HCT116 (cell line): ENCODE data around the gene NPDC1. TPM values are rescaled to one million over a fixed set of nuclear protein-coding genes. Genes with fewer than 3 reads are reported as not detected.

ENCODE experiments used
- ATAC-seq: fragments of 200-7000 bp; cut with Tn5 transposase; 2 replicates; pipeline ENCODE4 v1.9.1; 2020; ENCODE audit warnings: mild to moderate bottlenecking, moderate library complexity
- BruUV-seq: library from RNA; stranded (reverse); fragments of 400-500 nt; replicated peaks from 2 replicates; lab custom pipeline; 2021; lab: Mats Ljungman, UMichigan
- CTCF ChIA-PET: fragments of 300-600 bp; sonication (Branson Sonifier 250); formaldehyde crosslinking; loops from one replicate; lab custom pipeline; 2021; ENCODE audit warnings: antibody characterized with exemption; lab: Charles Lee
- POLR2A ChIA-PET: fragments of 300-600, 350-600 bp; sonication (Branson Sonifier 250); formaldehyde crosslinking; loops from one replicate; lab custom pipeline; 2021; ENCODE audit warnings: antibody characterized with exemption; lab: Charles Lee
- RAD21 ChIA-PET, 2 experiments: fragments of 300-600 bp; sonication (Branson Sonifier 250); formaldehyde crosslinking; loops; one replicate each; lab custom pipeline; 2023; ENCODE audit warnings: low total read pairs in 2 of 2; ENCODE audit not compliant: uncharacterized antibody in 2 of 2, unreplicated experiment in 2 of 2, low non-redundant PET in 1 of 2; lab: Charles Lee
- DNase-seq: peaks from one replicate; pipeline ENCODE4 v3.0.0-alpha.2; 2010; ENCODE audit warnings: low read depth, low spot score
- H2AFZ ChIP-seq: fragments of 200-600 bp; shearing (Covaris generic), sonication (generic); 2 replicates; pipeline ENCODE4 v1.6.1; 2017; ENCODE audit warnings: low read depth, mixed run types, mixed read lengths, antibody characterized with exemption, low read length; ENCODE audit not compliant: poor library complexity, severe bottlenecking
- H3K27ac ChIP-seq: 2 replicates; pipeline ENCODE4 v1.5.1; 2012; ENCODE audit warnings: low read depth, low read length
- H3K27me3 ChIP-seq: fragments of 200-600 bp; sonication (generic); 2 replicates; pipeline ENCODE4 v1.6.1; 2016; ENCODE audit warnings: mixed run types, low read length, mixed read lengths; ENCODE audit not compliant: insufficient read depth
- H3K36me3 ChIP-seq, 2 experiments: fragments of 200-500 bp in 1 of 2; fragments of 200-600 bp in 1 of 2; sonication (Bioruptor generic) in 1 of 2; sonication (generic) in 1 of 2; 2 replicates each; pipeline versions ENCODE4 v1.5.1 to v1.6.1; 2014 to 2016; ENCODE audit warnings: low read length in 2 of 2, inconsistent platforms in 1 of 2, mixed read lengths in 1 of 2, mixed run types in 1 of 2; ENCODE audit not compliant: insufficient read depth in 2 of 2, control insufficient read depth in 1 of 2
- H3K4me1 ChIP-seq, 2 experiments: fragments of 200-600 bp in 1 of 2; sonication (generic) in 1 of 2; 2 replicates each; pipeline versions ENCODE4 v1.5.1 to v1.6.1; 2012 to 2017; ENCODE audit warnings: low read length in 2 of 2, inconsistent platforms in 1 of 2, mild to moderate bottlenecking in 1 of 2, mixed read lengths in 1 of 2, mixed run types in 1 of 2, moderate library complexity in 1 of 2; ENCODE audit not compliant: insufficient read depth in 2 of 2, control insufficient read depth in 1 of 2
- H3K4me2 ChIP-seq: fragments of 200-600 bp; sonication (generic); 2 replicates; pipeline ENCODE4 v1.6.1; 2017; ENCODE audit warnings: mixed run types, low read length, mixed read lengths
- H3K4me3 ChIP-seq, 2 experiments: fragments of 200-600 bp in 1 of 2; sonication (generic) in 1 of 2; replicated peaks in 1 of 2; 2 replicates each; pipeline ENCODE4 v1.5.1; 2011 to 2016; ENCODE audit warnings: low read length in 2 of 2, control low read depth in 1 of 2, low read depth in 1 of 2, mild to moderate bottlenecking in 1 of 2, mixed read lengths in 1 of 2, mixed run types in 1 of 2
- H3K79me2 ChIP-seq: fragments of 200-600 bp; sonication (generic); 2 replicates; pipeline ENCODE4 v1.6.1; 2017; ENCODE audit warnings: mild to moderate bottlenecking, mixed run types, low read length, moderate library complexity, mixed read lengths; ENCODE audit not compliant: insufficient read depth
- H3K9ac ChIP-seq: fragments of 200-600 bp; sonication (generic); 2 replicates; pipeline ENCODE4 v1.6.1; 2016; ENCODE audit warnings: low read length, mixed read lengths
- H3K9me2 ChIP-seq: fragments of 200-600 bp; sonication (generic), shearing (Covaris generic); 2 replicates; pipeline ENCODE4 v1.6.1; 2017; ENCODE audit warnings: mixed run types, mild to moderate bottlenecking, moderate library complexity; ENCODE audit not compliant: insufficient read depth
- H3K9me3 ChIP-seq, 2 experiments: fragments of 200-500 bp in 1 of 2; fragments of 200-600 bp in 1 of 2; sonication (Bioruptor generic) in 1 of 2; sonication (generic) in 1 of 2; 2 replicates each; pipeline ENCODE4 v1.6.1; 2014 to 2017; ENCODE audit warnings: low read length in 2 of 2, mixed read lengths in 2 of 2, inconsistent platforms in 1 of 2, low read depth in 1 of 2, mild to moderate bottlenecking in 1 of 2, mixed run types in 1 of 2, moderate library complexity in 1 of 2; ENCODE audit not compliant: control insufficient read depth in 1 of 2, insufficient read depth in 1 of 2
- H4K20me1 ChIP-seq: fragments of 200-600 bp; sonication (generic), shearing (Covaris generic); 2 replicates; pipeline ENCODE4 v1.6.1; 2017; ENCODE audit warnings: mixed run types, mild to moderate bottlenecking, moderate library complexity; ENCODE audit not compliant: insufficient read depth
- CTCF ChIP-seq, 3 experiments: fragments of 200-600 bp in 1 of 3; sonication (generic) in 1 of 3; IDR thresholded peaks in 2 of 3; conservative IDR thresholded peaks in 1 of 3; 2 replicates each; pipeline ENCODE4 v1.5.1; 2012 to 2017; ENCODE audit warnings: low read depth in 2 of 3, low read length in 2 of 3, antibody characterized with exemption in 1 of 3, borderline replicate concordance in 1 of 3, control low read depth in 1 of 3, mild to moderate bottlenecking in 1 of 3, mixed read lengths in 1 of 3, mixed run types in 1 of 3, moderate library complexity in 1 of 3; ENCODE audit not compliant: insufficient read depth in 1 of 3
- MAX ChIP-seq: IDR thresholded peaks from 2 replicates; pipeline ENCODE4 v1.6.1; 2012
- POLR2AphosphoS5 ChIP-seq: IDR thresholded peaks from 2 replicates; pipeline ENCODE4 v1.6.1; 2011; ENCODE audit warnings: mild to moderate bottlenecking, low read depth, low read length, moderate library complexity
- intact Hi-C: fragments of 100-400 bp; cut with micrococcal nuclease; formaldehyde crosslinking; loops from 2 replicates; pipeline ENCODE4 v1.10.0; 2022
- total RNA-seq: library from RNA; stranded (reverse); gene quantifications from one replicate; pipeline ENCODE4 v1.2.1, GENCODE V29; 2021; ENCODE audit not compliant: unreplicated experiment

Gene NPDC1
- total RNA-seq, 1 experiment from 2014 or later = 98.8 TPM

- ChIA-PET POLR2A (interaction anchor here (1.4 kb wide), 1 partner anchor 88 kb away, joined by 9 read pairs; no protein-coding TSS in a partner anchor), RAD21 (interaction anchor here (0.9 to 1.9 kb wide), 5 partner anchors 11 to 277 kb away, joined by 3 to 25 read pairs (median 3); partner anchors contain the start of gene LCN8 (in 1 of the 2)), CTCF (interaction anchor here (0.6 to 4.0 kb wide), 30 partner anchors 9 to 252 kb away, joined by 3 to 109 read pairs (median 4); partner anchors contain the start of genes AJM1, C8G, MAN1B1 and NPDC1)
- ATAC-seq = peak; percentile 43
- no peaks in the 10 kb centered on the region for H3K9me3 ChIP-seq
- H3K9me2 ChIP-seq = no peaks in the 10 kb centered on the region
- no peak for DNase-seq
- no peak overlapping the region; the same call in 1 of the 2 replicates for H3K27ac ChIP-seq
- H3K4me1 ChIP-seq = peaks cover 9 to 20% of the 10 kb centered on the region in 2 experiments; a peak in 3 of 4 replicates
- TF ChIP-seq MAX (no peak), POLR2AphosphoS5 (peak; percentile 5; the same call in 1 of the 2 replicates), CTCF (IDR thresholded peaks at IDR 0.05 in 2 of 3, conservative IDR thresholded peaks at IDR 0.05 in 1 of 3; ENCODE audit: borderline replicate concordance in 1 of 3, insufficient read depth in 1 of 3, low read depth in 2 of 3, low read length in 2 of 3) (0 out of 6 replicates have a peak, but pooled peaks of 1 of the 3 experiments have one; percentile 2)
- peak overlapping the region; percentile 70; the same call in 1 of the 2 replicates for H3K4me2 ChIP-seq
- no peaks in the 10 kb centered on the region for H3K79me2 ChIP-seq
- H4K20me1 ChIP-seq = no peaks in the 10 kb centered on the region
- intact Hi-C loops = loop anchor here (1.0 to 5.0 kb wide), 3 partner anchors 87 to 248 kb away; partner anchors contain the start of gene AJM1
- no peaks in the 10 kb centered on the region for H3K27me3 ChIP-seq
- no peak overlapping the region for H3K9ac ChIP-seq
- H3K36me3 ChIP-seq = peaks cover 3 to 7% of the 10 kb centered on the region in 2 experiments; a peak in 2 of 4 replicates
- no peak overlapping the region for H3K4me3 ChIP-seq
- H2AFZ ChIP-seq = no peak overlapping the region
- BruUV-seq = no TSS peak
Measured at GRCh38 chr9:137035507-137035834, 10.5 kb downstream of the NPDC1 start.
